GM12873 (cell line): Measurements from ENCODE around the gene TSGA10.

Experiments used
- TF ChIP-seq, protein P1 (sequence below): IDR thresholded peaks from 2 replicates; pipeline ENCODE4 v1.5.1; 2012; ENCODE audit warnings: low read depth, mild to moderate bottlenecking, moderate library complexity, low read length, control low read depth; ENCODE audit not compliant: insufficient read depth; ENCODE audit errors: missing control alignments

The TSGA10 gene

GRCh38 chr2:98975611-98976010 is 179.1 kb downstream of the TSGA10 start:
- TF ChIP-seq, protein P1, sequence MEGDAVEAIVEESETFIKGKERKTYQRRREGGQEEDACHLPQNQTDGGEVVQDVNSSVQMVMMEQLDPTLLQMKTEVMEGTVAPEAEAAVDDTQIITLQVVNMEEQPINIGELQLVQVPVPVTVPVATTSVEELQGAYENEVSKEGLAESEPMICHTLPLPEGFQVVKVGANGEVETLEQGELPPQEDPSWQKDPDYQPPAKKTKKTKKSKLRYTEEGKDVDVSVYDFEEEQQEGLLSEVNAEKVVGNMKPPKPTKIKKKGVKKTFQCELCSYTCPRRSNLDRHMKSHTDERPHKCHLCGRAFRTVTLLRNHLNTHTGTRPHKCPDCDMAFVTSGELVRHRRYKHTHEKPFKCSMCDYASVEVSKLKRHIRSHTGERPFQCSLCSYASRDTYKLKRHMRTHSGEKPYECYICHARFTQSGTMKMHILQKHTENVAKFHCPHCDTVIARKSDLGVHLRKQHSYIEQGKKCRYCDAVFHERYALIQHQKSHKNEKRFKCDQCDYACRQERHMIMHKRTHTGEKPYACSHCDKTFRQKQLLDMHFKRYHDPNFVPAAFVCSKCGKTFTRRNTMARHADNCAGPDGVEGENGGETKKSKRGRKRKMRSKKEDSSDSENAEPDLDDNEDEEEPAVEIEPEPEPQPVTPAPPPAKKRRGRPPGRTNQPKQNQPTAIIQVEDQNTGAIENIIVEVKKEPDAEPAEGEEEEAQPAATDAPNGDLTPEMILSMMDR = no peak

GRCh38 chr2:98972582-98973167 is 182.1 kb downstream of the TSGA10 start:
- TF ChIP-seq, protein P1 = no peak

DNA sequence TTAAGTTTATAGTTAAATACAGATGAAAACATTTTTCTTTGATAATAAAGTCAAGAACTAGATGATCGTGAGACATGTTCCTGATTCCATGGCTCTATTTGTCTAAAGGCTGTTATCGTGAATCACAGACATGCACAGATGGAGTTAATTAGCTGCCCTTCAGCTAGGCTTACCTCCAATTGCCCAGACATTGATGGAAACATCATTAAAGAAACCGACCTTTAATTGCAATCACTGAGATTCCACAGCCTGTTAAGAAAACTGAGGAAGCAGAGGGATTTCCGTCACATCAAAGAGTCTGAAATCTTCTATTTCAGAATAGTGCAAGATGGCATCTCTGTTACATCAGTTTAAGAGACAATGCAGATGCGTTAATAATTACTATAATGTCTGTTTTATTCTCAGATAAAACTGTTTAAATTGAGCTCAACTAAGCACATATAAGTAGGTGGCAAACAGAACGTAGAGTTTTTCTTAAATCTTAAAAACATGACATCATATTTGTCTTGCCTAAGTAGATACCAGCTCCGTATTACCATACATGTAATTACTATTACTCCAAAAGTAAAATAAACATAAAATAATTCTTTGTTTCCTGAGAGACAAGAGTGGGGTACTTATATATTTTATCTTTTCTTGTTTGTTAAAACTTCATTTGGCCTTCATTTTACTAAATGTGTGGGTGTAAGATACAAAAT is 194.8 kb downstream of the TSGA10 start:
- TF ChIP-seq, protein P1 = no peak

DNA sequence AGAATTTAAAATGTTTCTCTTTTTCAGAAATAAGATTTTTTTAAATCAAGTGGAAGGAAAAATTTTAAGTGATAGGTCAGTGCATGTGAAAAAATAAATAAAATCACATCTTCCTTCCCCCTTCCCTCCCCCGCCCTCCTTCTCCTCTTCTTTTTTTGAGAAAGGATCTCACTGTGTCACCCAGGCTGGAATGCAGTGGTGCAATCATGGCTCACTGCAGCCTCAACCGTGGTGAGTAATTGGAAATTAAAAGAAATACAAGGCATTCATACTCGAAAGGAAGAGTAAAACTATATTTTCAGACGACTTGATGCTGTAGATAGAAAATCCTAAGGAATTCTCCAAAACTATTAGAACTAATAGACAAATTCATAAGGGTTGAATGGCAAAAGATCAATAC is 201.8 kb downstream of the TSGA10 start:
- TF ChIP-seq, protein P1 = no peak

- TF ChIP-seq, protein P1 = no peak
Measured at GRCh38 chr2:98948956-98949739, 205.6 kb downstream of the TSGA10 start.

DNA sequence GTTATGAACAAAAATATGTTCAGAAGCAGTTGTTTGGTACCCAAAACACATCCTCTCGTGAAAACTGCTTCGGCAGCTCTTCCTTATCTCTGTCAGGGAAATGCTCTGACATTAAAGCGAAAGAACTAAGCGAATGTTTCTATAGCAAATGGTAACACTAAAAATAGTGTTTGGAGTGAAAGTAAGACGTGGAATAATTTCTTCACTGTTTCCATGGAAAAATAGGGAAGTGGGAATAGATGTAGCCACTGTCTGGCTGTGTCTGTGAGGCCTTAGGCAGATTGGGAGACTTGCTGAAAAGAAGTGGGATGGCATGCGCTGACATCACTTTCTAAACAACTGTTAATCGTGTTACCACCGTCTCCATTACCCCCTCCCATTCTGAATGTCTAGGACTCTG is 207.2 kb downstream of the TSGA10 start:
- TF ChIP-seq, protein P1 = no peak
